CD4-positive, alpha-beta T cell (primary cell): ENCODE measurements around the gene RAD9A. TPM values are rescaled to one million over a fixed set of nuclear protein-coding genes. Genes with fewer than 3 reads are reported as not detected.

Experiments used
- ATAC-seq: fragments of 200-7000 bp; cut with Tn5 transposase; one replicate; pipeline ENCODE4 v1.10.0; 2022; ENCODE audit warnings: mild to moderate bottlenecking; ENCODE audit not compliant: poor library complexity
- CTCF ChIA-PET: fragments of 350-600 bp; sonication (Branson Sonifier 250); formaldehyde crosslinking; loops from one replicate; lab custom pipeline; 2021; ENCODE audit warnings: antibody characterized with exemption, inconsistent platforms; lab: Charles Lee
- POLR2A ChIA-PET: fragments of 350-600 bp; sonication (Branson Sonifier 250); formaldehyde crosslinking; loops from one replicate; lab custom pipeline; 2021; ENCODE audit warnings: antibody characterized with exemption, inconsistent platforms; lab: Charles Lee
- DNase-seq, 14 experiments: peaks; one replicate each; pipeline ENCODE4 v3.0.0-alpha.2; 2013 to 2020; ENCODE audit warnings: mixed read lengths in 2 of 14
- H3K27ac ChIP-seq, 2 donors: one replicate each; pipeline versions ENCODE4 v1.5.1 to v1.7.0; 2013; ENCODE audit warnings: low read length in 2 of 2, low read depth in 1 of 2, mild to moderate bottlenecking in 1 of 2
- H3K27me3 ChIP-seq, 2 experiments: 1 replicate in 1 of 2; 2 replicates in 1 of 2; pipeline versions ENCODE4 v1.6.1 to v1.7.0; 2013; ENCODE audit warnings: low read length in 2 of 2, control low read depth in 1 of 2, mild to moderate bottlenecking in 1 of 2, moderate library complexity in 1 of 2; ENCODE audit not compliant: insufficient read depth in 2 of 2, control insufficient read depth in 1 of 2
- H3K36me3 ChIP-seq: one replicate; pipeline ENCODE4 v1.6.1; 2013; ENCODE audit warnings: low read length, control low read depth; ENCODE audit not compliant: insufficient read depth
- H3K4me1 ChIP-seq: one replicate; pipeline ENCODE4 v1.6.1; 2013; ENCODE audit warnings: low read length, control low read depth; ENCODE audit not compliant: insufficient read depth
- H3K4me3 ChIP-seq: one replicate; pipeline ENCODE4 v1.5.1; 2013; ENCODE audit warnings: mild to moderate bottlenecking, low read length, moderate library complexity
- H3K9me3 ChIP-seq, 2 experiments: 1 replicate in 1 of 2; 2 replicates in 1 of 2; pipeline versions ENCODE4 v1.6.1 to v1.7.0; 2013; ENCODE audit warnings: low read length in 2 of 2, mild to moderate bottlenecking in 2 of 2, control low read depth in 1 of 2, moderate library complexity in 1 of 2; ENCODE audit not compliant: control insufficient read depth in 1 of 2, insufficient read depth in 1 of 2
- H3K27ac Mint-ChIP-seq: one replicate; pipeline ENCODE4 v1.8.0; 2020; ENCODE audit warnings: mixed read lengths
- H3K27me3 Mint-ChIP-seq: one replicate; pipeline ENCODE4 v1.8.0; 2021; ENCODE audit warnings: mixed read lengths
- H3K36me3 Mint-ChIP-seq: one replicate; pipeline ENCODE4 v1.8.0; 2021; ENCODE audit warnings: low read depth, mixed read lengths
- H3K4me1 Mint-ChIP-seq: one replicate; pipeline ENCODE4 v1.8.0; 2021; ENCODE audit warnings: low read depth, mixed read lengths
- H3K4me3 Mint-ChIP-seq: one replicate; pipeline ENCODE4 v1.8.0; 2020; ENCODE audit warnings: mild to moderate bottlenecking, mixed read lengths
- H3K9me3 Mint-ChIP-seq: one replicate; pipeline ENCODE4 v1.8.0; 2020; ENCODE audit warnings: mixed read lengths
- CTCF ChIP-seq: fragments of 200-600 bp; IDR thresholded peaks from one replicate; pipeline ENCODE4 v1.8.0; 2022; ENCODE audit warnings: antibody characterized with exemption, mild to moderate bottlenecking
- intact Hi-C, 2 experiments: fragments of 100-400 bp; cut with DNase I in 1 of 2; cut with micrococcal nuclease in 1 of 2; formaldehyde crosslinking; loops; one replicate each; pipeline versions ENCODE4 v1.15.1 to v1.9.0; 2023 to 2025; cut with DNase I, micrococcal nuclease
- total RNA-seq, 174 experiments: library from RNA in 2 of 174; stranded (reverse) in 2 of 174; gene quantifications; one replicate each; pipeline ENCODE4 v1.2.3 and lab custom pipeline; 2021 to 2026

The RAD9A gene
- total RNA-seq, 2 experiments from 2014 or later = 19.3 to 20.3 TPM

- Mint-ChIP-seq H3K4me1 (peaks cover 61% of the 10 kb centered on the region), H3K27me3 (no peaks in the 10 kb centered on the region), H3K36me3 (peaks cover 14% of the 10 kb centered on the region), H3K9me3 (no peaks in the 10 kb centered on the region), H3K27ac (peak overlapping the region; percentile 99), H3K4me3 (peak overlapping the region; percentile 98)
- Histone ChIP-seq H3K27me3 (no peaks in the 10 kb centered on the region), H3K4me3 (peak overlapping the region; percentile 78), H3K36me3 (peaks cover 5% of the 10 kb centered on the region), H3K4me1 (peaks cover 67% of the 10 kb centered on the region), H3K9me3 (no peaks in the 10 kb centered on the region), H3K27ac (peak overlapping the region; percentile 94 to 100)
- POLR2A ChIA-PET = interaction anchor here (0.8 to 4.7 kb wide), 43 partner anchors 8 to 277 kb away, joined by 3 to 81 read pairs (median 6); partner anchors contain the start of genes AIP, ANKRD13D, CLCF1 and GRK2
- ATAC-seq (peak; percentile 60), DNase-seq (peak in 7 of 14 experiments; percentile 52 to 86 (median 67))
- CTCF ChIA-PET = interaction anchor here (0.6 to 10.0 kb wide), 12 partner anchors 10 to 154 kb away, joined by 3 to 241 read pairs (median 5); partner anchors contain the start of gene CLCF1
- intact Hi-C loops = loop anchor here (1.0 to 10.0 kb wide), 7 partner anchors 21 to 398 kb away; partner anchors contain the start of genes ACY3 (in 1 of the 2), CDK2AP2 (in 1 of the 2), CLCF1 (in 1 of the 2) and NDUFV1 (in 1 of the 2)
- no peak for TF ChIP-seq CTCF
These were observed 39.1 kb upstream of the RAD9A start for GRCh38 chr11:67352546-67353316.

- Mint-ChIP-seq H3K9me3 (no peaks in the 10 kb centered on the region), H3K27me3 (no peaks in the 10 kb centered on the region), H3K4me1 (peaks cover 59% of the 10 kb centered on the region), H3K27ac (peak within 1 kb of the TSS; percentile 99), H3K36me3 (peaks cover 14% of the 10 kb centered on the region), H3K4me3 (peak within 1 kb of the TSS; percentile 98)
- POLR2A ChIA-PET = interaction anchor here (0.8 to 4.7 kb wide), 44 partner anchors 9 to 276 kb away, joined by 3 to 81 read pairs (median 6); partner anchors contain the start of genes AIP, ANKRD13D, CLCF1 and GRK2
- ATAC-seq (peak; percentile 84), DNase-seq (peak; percentile 90 to 98 (median 96))
- H3K27me3 ChIP-seq = no peaks in the 10 kb centered on the region
- no peaks in the 10 kb centered on the region for H3K9me3 ChIP-seq
- H3K27ac ChIP-seq = peak within 1 kb of the TSS; percentile 94 to 100
- CTCF ChIA-PET = interaction anchor here (0.6 to 10.0 kb wide), 14 partner anchors 17 to 272 kb away, joined by 3 to 241 read pairs (median 4); partner anchors contain the start of gene CLCF1
- H3K36me3 ChIP-seq = peaks cover 5% of the 10 kb centered on the region
- intact Hi-C loops = loop anchor here (1.0 to 10.0 kb wide), 7 partner anchors 20 to 399 kb away; partner anchors contain the start of genes ACY3 (in 1 of the 2), CDK2AP2 (in 1 of the 2), CLCF1 (in 1 of the 2) and NDUFV1 (in 1 of the 2)
- peaks cover 67% of the 10 kb centered on the region for H3K4me1 ChIP-seq
- no peak for TF ChIP-seq CTCF
- peak within 1 kb of the TSS; percentile 78 for H3K4me3 ChIP-seq
These were observed 38.3 kb upstream of the RAD9A start, which contains the start of gene POLD4 for GRCh38 chr11:67353317-67354074. Gene POLD4 (minus strand): TSS chr11:67353546. CDS start chr11:67353399, 147 bp downstream.
